Forelimb muscle (tissue), 1 donor: Measurements from ENCODE around the gene SPNS3. TPM values are rescaled to one million over a fixed set of nuclear protein-coding genes. Genes with fewer than 3 reads are reported as not detected.

Experiments
- DNase-seq: peaks from one replicate; pipeline ENCODE4 v3.0.0-alpha.2; 2013; ENCODE audit warnings: low read depth
- polyA plus RNA-seq: library from polyadenylated mRNA; unstranded; fragments of 120-200 nt; gene quantifications from one replicate; pipeline ENCODE4 v1.2.1, GENCODE V29; 2013; ENCODE audit not compliant: insufficient read length

SPNS3 gene
- 0.61 TPM for polyA plus RNA-seq

DNA sequence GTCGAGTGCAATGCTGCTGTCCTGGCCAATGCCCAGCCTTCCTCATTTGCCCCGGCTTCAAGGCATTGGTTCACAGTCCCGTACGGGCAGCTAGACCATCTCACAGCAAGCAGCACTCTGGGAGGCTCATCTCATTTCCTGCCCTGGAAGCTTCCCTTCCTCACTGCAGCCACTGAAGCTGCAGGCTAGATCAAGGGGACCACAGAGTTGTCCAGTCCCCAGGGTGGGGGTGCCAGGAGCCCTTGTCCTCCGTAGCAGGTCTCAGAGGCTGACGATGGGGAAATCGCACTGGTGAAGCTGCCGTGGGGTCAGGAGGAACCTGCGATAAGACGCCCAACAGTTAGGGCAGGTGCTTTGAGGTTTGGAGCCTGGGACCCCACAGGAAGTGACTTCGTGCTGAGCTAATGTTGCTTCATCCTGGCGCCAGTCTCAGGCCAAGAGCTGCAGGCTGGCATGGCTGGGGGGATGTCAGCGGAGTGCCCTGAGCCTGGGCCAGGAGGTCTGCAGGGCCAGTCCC, at the start of gene SPNS3:
Gene SPNS3, plus strand, starts transcription at position 426 of the 517 bp plus-strand sequence. Its CDS starts 28 bp downstream, at position 454.
- DNase-seq = no peak

DNA sequence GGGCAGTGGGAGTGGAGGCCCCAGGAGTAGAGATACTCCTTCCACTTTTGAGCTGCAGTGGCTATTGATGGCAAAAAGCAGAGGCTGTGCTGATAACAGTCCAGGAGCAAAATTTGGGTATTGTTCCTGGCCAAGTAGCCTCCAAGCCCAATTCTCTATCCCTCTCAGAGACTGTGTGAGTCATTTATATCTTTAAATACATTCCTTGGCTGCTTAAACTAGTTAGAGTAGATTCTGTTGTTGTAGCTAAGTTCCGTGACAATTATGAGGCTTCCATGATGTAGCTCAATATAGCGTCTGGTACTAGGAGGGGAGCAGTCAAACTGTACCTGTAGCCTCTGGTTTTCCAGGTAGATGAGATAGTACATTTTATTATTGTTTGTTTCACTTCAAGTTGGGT, 47.3 kb upstream of the SPNS3 start:
- no peak for DNase-seq

DNA sequence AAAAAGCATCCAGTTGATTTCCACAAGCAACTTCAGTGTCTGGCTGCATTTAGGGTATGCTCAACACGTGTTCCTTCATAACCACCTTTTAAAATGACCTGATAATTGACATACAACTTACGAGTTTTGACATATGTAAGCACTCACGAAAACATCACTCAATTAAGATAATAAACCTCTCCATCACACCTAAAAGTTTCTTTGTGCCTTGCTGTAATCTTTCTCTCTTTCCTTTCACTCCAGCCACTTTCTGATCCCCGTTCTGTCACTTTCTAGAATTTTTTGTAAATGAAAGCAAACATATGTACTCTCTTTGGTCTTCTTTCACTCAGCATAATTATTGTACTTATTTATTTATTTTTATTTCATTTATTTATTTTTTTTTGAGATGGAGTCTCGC, 46.6 kb upstream of the SPNS3 start:
- no peak for DNase-seq

- DNase-seq = no peak
Measured at GRCh38 chr17:4389079-4389478, 44.7 kb upstream of the SPNS3 start.

- DNase-seq = no peak
Measured at GRCh38 chr17:4393806-4394205, 39.9 kb upstream of the SPNS3 start.

GRCh38 chr17:4394208-4395110, 39.3 kb upstream of the SPNS3 start:
- DNase-seq = no peak

DNA sequence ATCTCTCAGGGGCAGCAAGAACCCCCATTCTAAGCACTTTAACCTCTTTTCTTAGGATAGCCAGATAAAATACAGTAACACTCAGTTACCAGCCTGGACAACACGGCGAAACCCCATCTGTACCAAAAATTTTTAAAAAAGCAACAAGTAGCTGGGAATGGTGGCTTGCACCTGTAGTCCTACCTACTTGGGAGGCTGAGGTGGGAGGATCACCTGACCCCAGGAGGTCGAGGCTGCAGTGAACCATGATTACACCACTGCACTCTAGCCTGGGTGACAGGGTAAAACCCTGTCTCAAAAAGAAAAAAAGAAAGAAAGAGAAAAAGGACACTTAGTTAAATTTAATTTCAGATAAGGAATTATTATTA, 38.6 kb upstream of the SPNS3 start:
- DNase-seq = no peak

- no peak for DNase-seq
Measured at GRCh38 chr17:4397840-4398239, 35.9 kb upstream of the SPNS3 start.

DNA sequence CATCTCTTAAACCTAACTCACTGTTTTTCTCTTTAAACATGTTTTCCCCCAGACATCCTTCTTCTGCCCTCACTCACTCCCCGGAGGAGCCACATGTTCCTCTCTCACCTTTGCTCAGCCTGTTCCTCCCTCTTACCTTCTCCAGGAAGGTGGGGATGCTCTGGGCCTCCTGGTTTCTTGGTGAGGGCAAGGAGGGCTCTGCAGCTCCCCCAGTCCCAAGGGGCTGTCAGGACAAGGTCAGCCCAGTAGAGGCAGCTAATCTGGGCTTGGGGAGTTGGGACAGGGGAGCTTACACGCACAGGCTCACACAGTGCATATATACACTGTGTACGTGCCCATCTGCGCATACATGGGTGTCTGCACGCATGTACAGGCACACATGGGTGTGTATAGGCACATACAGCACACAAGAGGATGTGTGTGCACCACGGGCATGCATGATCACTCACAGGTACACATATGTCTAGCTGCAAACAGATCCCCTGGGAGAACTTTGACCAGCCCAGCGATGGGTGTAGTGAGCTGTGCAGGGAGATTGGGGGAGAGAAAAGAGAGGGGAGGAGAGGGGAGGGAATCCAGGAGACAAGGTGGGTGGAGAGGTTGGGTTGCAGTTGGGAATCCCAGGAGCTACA, 28.6 kb upstream of the SPNS3 start:
- DNase-seq = no peak

DNA sequence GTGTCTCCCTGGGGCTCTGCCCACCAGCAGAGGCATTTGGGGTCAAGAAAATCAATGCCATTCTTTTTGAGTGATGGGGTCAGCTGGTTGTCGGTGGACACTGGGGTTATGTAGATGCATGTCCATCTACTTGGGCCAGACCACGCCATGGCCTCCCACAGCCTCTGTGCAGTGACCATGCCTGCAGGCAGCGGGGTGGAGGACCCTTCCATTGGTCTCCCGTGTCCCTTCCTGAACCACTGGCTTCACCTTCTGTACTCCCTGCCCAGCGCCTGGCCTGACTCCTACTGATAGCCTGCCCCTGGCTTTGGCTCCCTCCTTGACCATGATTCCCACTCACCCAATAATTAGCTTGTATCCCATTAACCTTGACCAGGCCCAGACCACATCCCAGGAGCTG, 28.0 kb upstream of the SPNS3 start:
- no peak for DNase-seq

DNA sequence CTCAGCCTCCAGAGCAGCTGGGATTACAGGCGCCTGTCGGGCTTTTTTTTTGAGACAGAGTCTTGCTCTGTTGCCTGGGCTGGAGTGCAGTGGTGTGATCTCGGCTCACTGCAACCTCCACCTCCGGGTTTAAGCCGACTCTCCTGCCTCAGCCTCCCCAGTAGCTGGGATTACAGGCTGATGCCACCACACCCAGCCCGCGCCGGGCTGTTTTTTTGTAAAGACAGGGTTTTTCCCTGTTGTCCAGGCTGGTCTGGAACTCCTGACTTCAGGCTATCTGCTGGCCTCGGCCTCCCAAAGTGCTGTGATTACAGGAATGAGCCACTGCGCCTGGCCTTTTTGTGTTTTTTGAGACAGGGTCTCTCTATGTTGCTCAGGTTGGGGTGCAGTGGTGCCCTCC, 27.4 kb upstream of the SPNS3 start:
- DNase-seq = no peak

- DNase-seq = no peak
Measured at GRCh38 chr17:4407216-4407615, 26.5 kb upstream of the SPNS3 start.

DNA sequence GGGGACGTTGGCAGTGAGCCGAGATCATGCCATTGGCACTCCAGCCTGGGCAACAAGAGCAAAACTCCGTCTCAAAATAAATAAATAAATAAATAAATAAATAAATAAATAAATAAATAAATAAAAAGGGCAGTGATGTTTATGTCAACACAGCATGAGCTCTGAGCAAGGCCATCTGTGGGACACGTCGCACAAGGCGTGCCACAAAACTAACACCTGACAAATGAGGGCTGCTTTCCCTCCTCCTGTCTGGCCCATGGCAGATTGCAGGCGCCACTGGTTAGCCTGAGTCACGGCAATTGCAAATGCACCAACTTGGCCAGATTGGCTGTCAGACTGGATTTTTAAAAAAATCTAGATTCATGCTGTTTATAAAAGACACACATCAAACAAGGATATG, 25.9 kb upstream of the SPNS3 start:
- no peak for DNase-seq

- no peak for DNase-seq
Measured at GRCh38 chr17:4409659-4410058, 24.1 kb upstream of the SPNS3 start.

DNA sequence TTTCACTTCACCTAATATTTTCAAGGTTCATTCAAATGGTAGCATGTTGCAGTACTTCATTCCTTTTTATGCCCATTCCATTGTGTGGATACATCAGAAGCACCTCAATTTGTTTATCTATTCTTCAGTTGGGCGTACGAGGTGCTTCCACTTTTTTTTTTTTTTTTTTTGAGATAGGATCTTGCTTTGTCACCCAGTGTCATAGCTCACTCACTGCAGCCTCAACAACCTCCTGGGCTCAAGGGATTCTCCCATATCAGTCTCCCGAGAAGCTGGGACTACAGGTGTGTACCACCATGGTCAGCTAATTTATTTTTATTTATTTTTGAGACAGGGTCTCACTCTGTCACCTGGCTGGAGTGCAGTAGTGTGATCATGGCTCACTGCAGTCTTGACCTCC, 22.5 kb upstream of the SPNS3 start:
- DNase-seq = no peak

DNA sequence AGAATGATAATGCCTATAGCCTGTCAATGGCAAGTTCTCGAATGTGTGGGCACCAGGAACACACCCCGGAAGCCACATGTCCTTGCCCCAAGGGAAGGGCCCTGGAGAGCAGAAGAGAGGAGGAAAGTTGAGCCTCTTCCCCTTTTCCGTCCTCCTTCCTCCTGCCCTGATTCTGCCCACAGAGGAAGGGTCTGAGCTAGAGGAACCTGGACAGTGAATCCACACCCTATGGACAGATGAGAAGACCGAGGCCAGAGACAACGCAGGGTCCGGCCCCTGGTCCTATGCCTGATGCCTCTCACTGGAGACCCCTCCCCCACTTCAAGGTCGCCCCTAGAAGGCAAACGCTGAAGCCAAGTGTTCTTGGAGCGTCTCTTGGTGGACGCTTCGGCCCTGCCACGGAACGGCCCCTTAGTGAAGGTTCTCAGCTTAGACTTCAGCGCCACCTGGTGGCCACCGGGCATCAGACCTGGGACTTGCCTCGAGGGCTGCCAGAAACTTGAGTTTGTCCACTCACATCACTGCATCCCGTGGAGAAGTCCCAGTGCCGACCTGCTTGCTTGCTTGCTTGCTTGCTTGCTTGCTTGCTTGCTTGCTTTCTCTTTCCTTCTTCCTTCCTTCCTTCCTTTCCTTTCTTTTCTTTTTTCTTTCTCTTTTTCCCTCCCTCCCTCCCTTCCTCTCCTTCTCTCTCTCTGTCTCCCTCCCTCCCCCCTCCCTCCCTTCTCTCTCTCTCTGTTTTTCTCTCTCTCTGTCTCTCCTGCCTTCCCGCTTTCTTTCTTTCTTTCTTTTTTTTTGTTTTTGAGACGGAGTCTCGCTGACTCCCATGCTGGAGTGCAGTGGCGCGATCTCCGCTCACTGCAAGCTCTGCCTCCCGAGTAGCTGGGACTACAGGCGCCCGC, 20.6 kb upstream of the SPNS3 start:
- DNase-seq = peak; percentile 90

DNA sequence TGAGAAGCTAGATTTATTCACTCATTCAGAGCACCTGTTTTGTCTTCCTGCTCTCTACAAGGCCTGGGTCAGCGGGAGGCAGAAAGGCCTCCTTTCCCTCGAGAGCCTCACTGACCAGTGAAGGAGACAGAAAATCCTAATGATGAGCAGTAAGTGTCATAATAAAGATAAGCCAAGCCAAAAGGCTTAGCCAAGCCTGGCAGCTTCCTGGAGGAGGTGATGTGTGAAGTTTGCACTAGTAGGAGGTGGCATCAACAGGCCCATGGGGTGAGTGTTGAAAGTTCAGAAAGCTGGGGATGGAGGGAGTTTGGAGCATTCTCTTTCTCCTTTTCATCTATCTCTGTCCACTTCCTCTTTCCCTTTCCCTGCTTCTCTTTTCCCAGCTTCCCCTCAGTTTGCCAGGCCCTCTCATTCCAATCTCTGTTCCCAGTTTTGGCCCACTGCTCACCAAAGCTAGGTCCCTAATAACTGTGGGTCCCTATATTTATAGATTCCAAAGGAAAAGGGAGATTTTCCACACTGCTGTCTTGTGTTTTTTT, 16.5 kb upstream of the SPNS3 start:
- DNase-seq = no peak

GRCh38 chr17:4420692-4421131, 13.0 kb upstream of the SPNS3 start:
- peak; percentile 38 for DNase-seq

DNA sequence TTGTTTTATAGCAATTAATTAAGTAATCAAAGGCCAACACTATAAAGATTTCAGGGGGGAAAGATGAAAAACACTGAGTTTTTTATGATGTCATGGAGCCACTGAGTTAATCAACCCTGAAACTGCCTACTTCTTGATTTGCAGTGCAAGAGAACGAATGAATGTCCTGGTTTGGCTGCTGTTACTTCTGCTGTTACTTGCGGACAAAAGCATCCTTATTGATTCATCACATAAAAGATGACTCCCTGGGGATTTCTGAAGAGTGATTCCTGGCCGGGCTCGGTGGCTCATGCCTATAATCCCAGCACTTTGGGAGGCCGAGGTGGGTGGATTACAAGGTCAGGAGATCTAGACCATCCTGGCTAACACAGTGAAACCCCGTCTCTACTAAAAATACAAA, 10.9 kb upstream of the SPNS3 start:
- no peak for DNase-seq

GRCh38 chr17:4425398-4425797, 8.3 kb upstream of the SPNS3 start:
- DNase-seq = no peak

DNA sequence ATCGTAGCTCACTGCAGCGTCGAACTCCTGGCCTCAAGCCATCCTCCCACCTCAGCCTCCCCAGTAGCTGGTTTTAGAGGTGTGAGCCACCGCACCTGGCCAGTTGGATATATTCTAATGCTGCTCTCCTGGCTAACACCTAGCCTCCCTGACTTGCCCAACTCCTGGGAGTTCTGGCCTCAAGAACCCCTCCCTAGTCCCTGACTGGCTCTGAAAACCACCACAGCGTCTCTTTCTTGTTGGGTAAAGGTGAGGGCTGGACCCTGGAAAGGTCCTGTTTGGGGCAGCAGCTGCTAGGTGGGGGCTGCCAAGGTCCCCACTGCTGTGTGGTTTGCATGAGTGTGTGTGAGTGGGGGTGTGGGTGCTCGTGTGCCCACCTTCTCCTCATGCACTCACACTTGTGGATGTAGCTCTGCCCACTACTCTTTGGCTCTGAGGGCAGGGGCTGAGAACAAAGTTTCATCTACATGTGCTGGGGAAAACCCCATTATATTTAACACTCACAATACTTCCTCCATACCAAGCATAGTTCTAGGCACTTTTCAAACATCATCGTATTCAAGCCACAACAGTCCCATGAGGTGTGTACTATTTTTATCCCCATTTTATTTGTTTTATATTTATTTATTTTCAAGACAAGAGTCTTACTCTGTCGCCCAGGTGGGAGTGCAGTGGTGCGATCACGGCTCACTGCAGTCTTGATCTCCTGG, 7.1 kb upstream of the SPNS3 start:
- no peak for DNase-seq
